ENCODE results near the gene EML1. TPM values are rescaled to one million over a fixed set of nuclear protein-coding genes. Genes with fewer than 3 reads are reported as not detected.

The EML1 gene
- total and polyA plus RNA-seq, 5 experiments from 2014 or later = not detected

- H3K27ac Mint-ChIP-seq = no peak overlapping the region
- POLR2A ChIA-PET = no interaction called here
- DNase-seq (no peak), ATAC-seq (no peak)
- peaks cover 33 to 88% (median 50%) of the 10 kb centered on the region in 5 donors for H3K27me3 Mint-ChIP-seq
- peaks cover 0 to 3% (median 2%) of the 10 kb centered on the region in 3 donors for H3K36me3 Mint-ChIP-seq
- no peak overlapping the region for H3K4me3 Mint-ChIP-seq
- no peaks in the 10 kb centered on the region for H3K9me3 Mint-ChIP-seq
- no peaks in the 10 kb centered on the region for H3K4me1 Mint-ChIP-seq
These were observed 44.6 kb downstream of the EML1 start for GRCh38 chr14:99837822-99838221.

GRCh38 chr14:99838639-99839134 is 45.5 kb downstream of the EML1 start:
- Mint-ChIP-seq H3K27ac (no peak overlapping the region), H3K36me3 (peaks cover 0 to 2% (median 0%) of the 10 kb centered on the region in 3 donors), H3K4me3 (no peak overlapping the region), H3K4me1 (no peaks in the 10 kb centered on the region), H3K27me3 (peaks cover 31 to 80% (median 49%) of the 10 kb centered on the region in 5 donors), H3K9me3 (no peaks in the 10 kb centered on the region)
- DNase-seq = no peak
- POLR2A ChIA-PET = no interaction called here
- ATAC-seq = no peak

- Mint-ChIP-seq H3K27me3 (peaks cover 28 to 70% (median 48%) of the 10 kb centered on the region in 5 donors), H3K4me1 (no peaks in the 10 kb centered on the region), H3K27ac (no peak overlapping the region), H3K36me3 (peaks cover 0 to 2% (median 0%) of the 10 kb centered on the region in 3 donors), H3K4me3 (no peak overlapping the region), H3K9me3 (no peaks in the 10 kb centered on the region)
- POLR2A ChIA-PET = no interaction called here
- DNase-seq = no peak
- no peak for ATAC-seq
These were observed 46.5 kb downstream of the EML1 start for GRCh38 chr14:99839696-99840095.

GRCh38 chr14:99840265-99840664 is 47.1 kb downstream of the EML1 start:
- Mint-ChIP-seq H3K4me1 (no peaks in the 10 kb centered on the region), H3K9me3 (peaks cover 0 to 2% (median 0%) of the 10 kb centered on the region in 9 donors), H3K27me3 (peaks cover 29 to 64% (median 50%) of the 10 kb centered on the region in 5 donors), H3K27ac (no peak overlapping the region), H3K36me3 (peaks cover 0 to 2% (median 0%) of the 10 kb centered on the region in 3 donors), H3K4me3 (no peak overlapping the region)
- ATAC-seq = no peak
- POLR2A ChIA-PET = no interaction called here
- DNase-seq = no peak

- Mint-ChIP-seq H3K36me3 (peaks cover 0 to 2% (median 0%) of the 10 kb centered on the region in 3 donors), H3K27ac (no peak overlapping the region), H3K9me3 (peaks cover 0 to 7% (median 0%) of the 10 kb centered on the region in 9 donors), H3K27me3 (peaks cover 24 to 58% (median 46%) of the 10 kb centered on the region in 5 donors), H3K4me1 (no peaks in the 10 kb centered on the region), H3K4me3 (no peak overlapping the region)
- POLR2A ChIA-PET = no interaction called here
- DNase-seq = no peak
- ATAC-seq = no peak
These were observed 47.6 kb downstream of the EML1 start for GRCh38 chr14:99840774-99841305.

GRCh38 chr14:99841436-99842071 is 48.3 kb downstream of the EML1 start:
- H3K27me3 Mint-ChIP-seq = peaks cover 21 to 51% (median 42%) of the 10 kb centered on the region in 5 donors
- no peaks in the 10 kb centered on the region for H3K4me1 Mint-ChIP-seq
- no peak for DNase-seq
- H3K9me3 Mint-ChIP-seq = peaks cover 0 to 10% (median 0%) of the 10 kb centered on the region in 9 donors
- peaks cover 0 to 2% (median 0%) of the 10 kb centered on the region in 3 donors for H3K36me3 Mint-ChIP-seq
- no peak for ATAC-seq
- no peak overlapping the region for H3K4me3 Mint-ChIP-seq
- no peak overlapping the region for H3K27ac Mint-ChIP-seq
- POLR2A ChIA-PET = no interaction called here

- POLR2A ChIA-PET = no interaction called here
- ATAC-seq (no peak), DNase-seq (no peak)
- Mint-ChIP-seq H3K4me3 (no peak overlapping the region), H3K36me3 (no peaks in the 10 kb centered on the region), H3K9me3 (peaks cover 0 to 16% (median 5%) of the 10 kb centered on the region in 9 donors), H3K27ac (no peak overlapping the region), H3K27me3 (peaks cover 21 to 50% (median 43%) of the 10 kb centered on the region in 5 donors), H3K4me1 (no peaks in the 10 kb centered on the region)
These were observed 48.9 kb downstream of the EML1 start for GRCh38 chr14:99842141-99842540.

GRCh38 chr14:99846808-99847207 is 53.6 kb downstream of the EML1 start:
- no peaks in the 10 kb centered on the region for H3K4me1 Mint-ChIP-seq
- peaks cover 0 to 11% (median 2%) of the 10 kb centered on the region in 3 donors for H3K36me3 Mint-ChIP-seq
- peaks cover 21 to 38% (median 31%) of the 10 kb centered on the region in 5 donors for H3K27me3 Mint-ChIP-seq
- ATAC-seq (no peak), DNase-seq (no peak)
- H3K9me3 Mint-ChIP-seq = peaks cover 3 to 30% (median 16%) of the 10 kb centered on the region in 9 donors
- POLR2A ChIA-PET = no interaction called here
- no peak overlapping the region for H3K4me3 Mint-ChIP-seq
- H3K27ac Mint-ChIP-seq = no peak overlapping the region

GRCh38 chr14:99850709-99851108 is 57.5 kb downstream of the EML1 start:
- Mint-ChIP-seq H3K27ac (no peak overlapping the region), H3K27me3 (peaks cover 17 to 47% (median 32%) of the 10 kb centered on the region in 5 donors), H3K4me3 (no peak overlapping the region), H3K4me1 (peaks cover 0 to 3% (median 0%) of the 10 kb centered on the region in 4 donors), H3K36me3 (peaks cover 0 to 11% (median 2%) of the 10 kb centered on the region in 3 donors), H3K9me3 (peaks cover 3 to 24% (median 15%) of the 10 kb centered on the region in 9 donors)
- DNase-seq (no peak), ATAC-seq (no peak)
- POLR2A ChIA-PET = no interaction called here

GRCh38 chr14:99852578-99852977 is 59.4 kb downstream of the EML1 start:
- Mint-ChIP-seq H3K27ac (no peak overlapping the region), H3K27me3 (peaks cover 13 to 43% (median 32%) of the 10 kb centered on the region in 5 donors), H3K4me3 (no peak overlapping the region), H3K36me3 (peaks cover 0 to 11% (median 2%) of the 10 kb centered on the region in 3 donors), H3K9me3 (peaks cover 0 to 11% (median 6%) of the 10 kb centered on the region in 9 donors), H3K4me1 (peaks cover 0 to 3% (median 0%) of the 10 kb centered on the region in 4 donors)
- no peak for ATAC-seq
- no peak for DNase-seq
- POLR2A ChIA-PET = no interaction called here

GRCh38 chr14:99853206-99853605 is 60.0 kb downstream of the EML1 start:
- Mint-ChIP-seq H3K9me3 (peaks cover 0 to 5% (median 2%) of the 10 kb centered on the region in 9 donors), H3K27ac (no peak overlapping the region), H3K4me3 (no peak overlapping the region), H3K27me3 (peaks cover 14 to 50% (median 33%) of the 10 kb centered on the region in 5 donors), H3K36me3 (peaks cover 0 to 5% (median 0%) of the 10 kb centered on the region in 3 donors), H3K4me1 (peaks cover 0 to 3% (median 0%) of the 10 kb centered on the region in 4 donors)
- POLR2A ChIA-PET = no interaction called here
- ATAC-seq (peak in 1 of 2 donors; percentile 46), DNase-seq (no peak)

GRCh38 chr14:99854831-99855230 is 61.6 kb downstream of the EML1 start:
- no peak for ATAC-seq
- H3K36me3 Mint-ChIP-seq = no peaks in the 10 kb centered on the region
- no peaks in the 10 kb centered on the region for H3K9me3 Mint-ChIP-seq
- POLR2A ChIA-PET = no interaction called here
- no peak for DNase-seq
- peaks cover 13 to 48% (median 35%) of the 10 kb centered on the region in 5 donors for H3K27me3 Mint-ChIP-seq
- H3K4me3 Mint-ChIP-seq = no peak overlapping the region
- H3K27ac Mint-ChIP-seq = no peak overlapping the region
- peaks cover 0 to 3% (median 0%) of the 10 kb centered on the region in 4 donors for H3K4me1 Mint-ChIP-seq

GRCh38 chr14:99855271-99855670 is 62.1 kb downstream of the EML1 start:
- no peaks in the 10 kb centered on the region for H3K36me3 Mint-ChIP-seq
- ATAC-seq (no peak), DNase-seq (no peak)
- no peak overlapping the region for H3K27ac Mint-ChIP-seq
- H3K27me3 Mint-ChIP-seq = peaks cover 12 to 48% (median 34%) of the 10 kb centered on the region in 5 donors
- H3K4me1 Mint-ChIP-seq = peaks cover 0 to 3% (median 0%) of the 10 kb centered on the region in 4 donors
- H3K4me3 Mint-ChIP-seq = no peak overlapping the region
- POLR2A ChIA-PET = no interaction called here
- no peaks in the 10 kb centered on the region for H3K9me3 Mint-ChIP-seq

Data from naive thymus-derived CD8-positive, alpha-beta T cell (primary cell).